RCC 7860 (cell line): Measurements from ENCODE around the gene KCNN3.

Source experiments
- DNase-seq: peaks from one replicate; pipeline ENCODE4 v3.0.0-alpha.2; 2015; ENCODE audit warnings: low spot score
- FAIRE-seq: peaks from 2 replicates; lab custom pipeline; 2012; peaks lifted over from hg19 to GRCh38; lab: Jason Lieb, UNC

The KCNN3 gene

GRCh38 chr1:154801234-154802011 is 68.7 kb downstream of the KCNN3 start:
- FAIRE-seq (no peak), DNase-seq (no peak)

GRCh38 chr1:154799188-154799587 is 70.9 kb downstream of the KCNN3 start:
- DNase-seq (no peak), FAIRE-seq (no peak)

- no peak for FAIRE-seq
Observed at GRCh38 chr1:154798645-154799044, 71.4 kb downstream of the KCNN3 start.

GRCh38 chr1:154797175-154797574 is 72.9 kb downstream of the KCNN3 start:
- no peak for FAIRE-seq
- no peak for DNase-seq

More at GRCh38 chr1:154798645-154799044, 71.4 kb downstream of the KCNN3 start:
- no peak for DNase-seq

GRCh38 chr1:154796303-154796892 is 73.7 kb downstream of the KCNN3 start:
- FAIRE-seq, result no peak

GRCh38 chr1:154794608-154795007 is 75.5 kb downstream of the KCNN3 start:
- FAIRE-seq, result no peak
- DNase-seq, result no peak

More at GRCh38 chr1:154796303-154796892, 73.7 kb downstream of the KCNN3 start:
- DNase-seq, result no peak

- no peak for DNase-seq
- no peak for FAIRE-seq
Observed at GRCh38 chr1:154793685-154794084, 76.4 kb downstream of the KCNN3 start.

- DNase-seq (no peak), FAIRE-seq (no peak)
Observed at GRCh38 chr1:154792899-154793298, 77.2 kb downstream of the KCNN3 start.

- DNase-seq, result peak; percentile 10
- FAIRE-seq, result no peak
Observed at GRCh38 chr1:154791292-154792166, 78.6 kb downstream of the KCNN3 start.

- DNase-seq (no peak), FAIRE-seq (no peak)
Observed at GRCh38 chr1:154788886-154789285, 81.2 kb downstream of the KCNN3 start.

- DNase-seq, result no peak
- FAIRE-seq, result no peak
Observed at GRCh38 chr1:154788110-154788870, 81.8 kb downstream of the KCNN3 start.

GRCh38 chr1:154786804-154787570 is 83.1 kb downstream of the KCNN3 start:
- DNase-seq (no peak), FAIRE-seq (no peak)

- DNase-seq, result no peak
- FAIRE-seq, result no peak
Observed at GRCh38 chr1:154784924-154785531, 85.1 kb downstream of the KCNN3 start.

GRCh38 chr1:154784416-154784815 is 85.7 kb downstream of the KCNN3 start:
- DNase-seq, result no peak
- FAIRE-seq, result no peak

- no peak for DNase-seq
- no peak for FAIRE-seq
Observed at GRCh38 chr1:154783976-154784375, 86.1 kb downstream of the KCNN3 start.

- no peak for FAIRE-seq
- DNase-seq, result no peak
Observed at GRCh38 chr1:154780541-154780940, 89.5 kb downstream of the KCNN3 start.

- DNase-seq, result no peak
- no peak for FAIRE-seq
Observed at GRCh38 chr1:154779551-154780189, 90.4 kb downstream of the KCNN3 start.

GRCh38 chr1:154778944-154779343 is 91.1 kb downstream of the KCNN3 start:
- no peak for FAIRE-seq
- DNase-seq, result no peak

GRCh38 chr1:154778275-154778674 is 91.8 kb downstream of the KCNN3 start:
- FAIRE-seq (no peak), DNase-seq (no peak)
